ENCODE measurements around the gene LRP6. TPM values are rescaled to one million over a fixed set of nuclear protein-coding genes. Genes with fewer than 3 reads are reported as not detected.

The LRP6 gene
- polyA plus RNA-seq, 1 donor from 2014 or later, result 33.5 TPM

DNA sequence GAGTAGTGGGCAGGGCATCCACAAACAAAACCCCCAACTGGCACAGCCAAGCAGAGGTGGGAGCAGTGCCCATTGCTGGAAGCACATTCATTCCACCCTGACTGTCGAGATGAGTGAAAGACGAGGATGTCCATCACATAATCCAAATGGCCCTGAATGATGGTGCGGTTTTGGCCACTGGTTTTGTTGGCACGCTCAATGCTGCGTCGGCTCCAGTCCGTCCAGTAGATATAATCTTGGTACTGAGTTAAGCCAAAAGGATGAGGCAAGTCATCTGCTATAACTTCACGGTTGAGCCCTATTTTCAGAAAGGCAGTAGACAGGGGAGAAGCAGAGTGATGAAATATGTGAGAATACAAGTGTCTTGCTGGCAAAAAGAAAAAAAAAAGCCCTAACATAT is 108.0 kb downstream of the LRP6 start:
- Histone ChIP-seq H3K36me3 (ENCODE audit: insufficient read depth, low read length) (peaks cover 9% of the 10 kb centered on the region), H3K9me3 (ENCODE audit: low read length) (no peaks in the 10 kb centered on the region), H3K27ac (ENCODE audit: low read length) (no peak overlapping the region), H3K9me2 (ENCODE audit: insufficient read depth, low read length) (no peaks in the 10 kb centered on the region), H3K9ac (ENCODE audit: low read length) (no peak overlapping the region), H3F3A (ENCODE audit: insufficient read depth, low read length, poor library complexity, severe bottlenecking) (no peaks in the 10 kb centered on the region), H3K27me3 (ENCODE audit: insufficient read depth, low read depth, low read length) (no peaks in the 10 kb centered on the region), H3K4me2 (ENCODE audit: low read length) (no peak overlapping the region), H3K79me2 (replicated peaks; ENCODE audit: insufficient read depth, low read length) (no peaks in the 10 kb centered on the region), H3K4me3 (ENCODE audit: low read length) (no peak overlapping the region), H4K20me1 (ENCODE audit: insufficient read depth) (no peaks in the 10 kb centered on the region), H2AFZ (ENCODE audit: low read depth, low read length) (no peak overlapping the region)
- no peak for TF ChIP-seq EP300 (conservative IDR thresholded peaks at IDR 0.05; ENCODE audit: poor library complexity, severe bottlenecking)
- TF ChIP-seq MXI1 (conservative IDR thresholded peaks at IDR 0.05; ENCODE audit: poor library complexity, severe bottlenecking), result no peak
- TF ChIP-seq EZH2 (IDR thresholded peaks at IDR 0.05; ENCODE audit: borderline replicate concordance, insufficient read depth, low read length, poor library complexity, severe bottlenecking), result no peak
- TF ChIP-seq RAD21 (conservative IDR thresholded peaks at IDR 0.05), result no peak
- no peak for TF ChIP-seq TAF1 (IDR thresholded peaks at IDR 0.05; ENCODE audit: low read depth)
- TF ChIP-seq, protein P1, sequence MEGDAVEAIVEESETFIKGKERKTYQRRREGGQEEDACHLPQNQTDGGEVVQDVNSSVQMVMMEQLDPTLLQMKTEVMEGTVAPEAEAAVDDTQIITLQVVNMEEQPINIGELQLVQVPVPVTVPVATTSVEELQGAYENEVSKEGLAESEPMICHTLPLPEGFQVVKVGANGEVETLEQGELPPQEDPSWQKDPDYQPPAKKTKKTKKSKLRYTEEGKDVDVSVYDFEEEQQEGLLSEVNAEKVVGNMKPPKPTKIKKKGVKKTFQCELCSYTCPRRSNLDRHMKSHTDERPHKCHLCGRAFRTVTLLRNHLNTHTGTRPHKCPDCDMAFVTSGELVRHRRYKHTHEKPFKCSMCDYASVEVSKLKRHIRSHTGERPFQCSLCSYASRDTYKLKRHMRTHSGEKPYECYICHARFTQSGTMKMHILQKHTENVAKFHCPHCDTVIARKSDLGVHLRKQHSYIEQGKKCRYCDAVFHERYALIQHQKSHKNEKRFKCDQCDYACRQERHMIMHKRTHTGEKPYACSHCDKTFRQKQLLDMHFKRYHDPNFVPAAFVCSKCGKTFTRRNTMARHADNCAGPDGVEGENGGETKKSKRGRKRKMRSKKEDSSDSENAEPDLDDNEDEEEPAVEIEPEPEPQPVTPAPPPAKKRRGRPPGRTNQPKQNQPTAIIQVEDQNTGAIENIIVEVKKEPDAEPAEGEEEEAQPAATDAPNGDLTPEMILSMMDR (IDR thresholded peaks at IDR 0.05; ENCODE audit: poor library complexity, severe bottlenecking), result no peak
- TF ChIP-seq, protein P2, sequence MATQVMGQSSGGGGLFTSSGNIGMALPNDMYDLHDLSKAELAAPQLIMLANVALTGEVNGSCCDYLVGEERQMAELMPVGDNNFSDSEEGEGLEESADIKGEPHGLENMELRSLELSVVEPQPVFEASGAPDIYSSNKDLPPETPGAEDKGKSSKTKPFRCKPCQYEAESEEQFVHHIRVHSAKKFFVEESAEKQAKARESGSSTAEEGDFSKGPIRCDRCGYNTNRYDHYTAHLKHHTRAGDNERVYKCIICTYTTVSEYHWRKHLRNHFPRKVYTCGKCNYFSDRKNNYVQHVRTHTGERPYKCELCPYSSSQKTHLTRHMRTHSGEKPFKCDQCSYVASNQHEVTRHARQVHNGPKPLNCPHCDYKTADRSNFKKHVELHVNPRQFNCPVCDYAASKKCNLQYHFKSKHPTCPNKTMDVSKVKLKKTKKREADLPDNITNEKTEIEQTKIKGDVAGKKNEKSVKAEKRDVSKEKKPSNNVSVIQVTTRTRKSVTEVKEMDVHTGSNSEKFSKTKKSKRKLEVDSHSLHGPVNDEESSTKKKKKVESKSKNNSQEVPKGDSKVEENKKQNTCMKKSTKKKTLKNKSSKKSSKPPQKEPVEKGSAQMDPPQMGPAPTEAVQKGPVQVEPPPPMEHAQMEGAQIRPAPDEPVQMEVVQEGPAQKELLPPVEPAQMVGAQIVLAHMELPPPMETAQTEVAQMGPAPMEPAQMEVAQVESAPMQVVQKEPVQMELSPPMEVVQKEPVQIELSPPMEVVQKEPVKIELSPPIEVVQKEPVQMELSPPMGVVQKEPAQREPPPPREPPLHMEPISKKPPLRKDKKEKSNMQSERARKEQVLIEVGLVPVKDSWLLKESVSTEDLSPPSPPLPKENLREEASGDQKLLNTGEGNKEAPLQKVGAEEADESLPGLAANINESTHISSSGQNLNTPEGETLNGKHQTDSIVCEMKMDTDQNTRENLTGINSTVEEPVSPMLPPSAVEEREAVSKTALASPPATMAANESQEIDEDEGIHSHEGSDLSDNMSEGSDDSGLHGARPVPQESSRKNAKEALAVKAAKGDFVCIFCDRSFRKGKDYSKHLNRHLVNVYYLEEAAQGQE (IDR thresholded peaks at IDR 0.05; ENCODE audit: borderline replicate concordance), result no peak
- TF ChIP-seq POLR2AphosphoS5 (IDR thresholded peaks at IDR 0.05), result no peak
- no peak for TF ChIP-seq SMC3 (conservative IDR thresholded peaks at IDR 0.05; ENCODE audit: poor library complexity)

DNA sequence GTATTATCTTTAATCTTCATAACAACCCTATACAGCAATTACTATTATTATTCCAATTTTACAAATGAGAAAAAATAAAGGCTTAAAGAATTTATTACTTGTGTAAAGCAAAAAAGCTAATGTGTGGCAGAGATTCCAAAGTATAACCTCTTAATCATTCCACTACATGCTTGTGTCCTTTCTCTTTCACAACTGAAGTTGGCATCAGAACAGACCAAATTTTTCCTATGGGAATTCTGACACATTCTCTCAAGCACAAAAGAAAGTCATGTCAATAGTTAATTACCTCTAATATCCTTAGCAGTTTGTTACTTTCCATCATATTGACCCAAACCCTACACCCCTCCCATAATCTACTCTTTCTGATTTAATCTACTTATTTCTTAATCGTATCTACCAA is 109.4 kb downstream of the LRP6 start:
- H2AFZ ChIP-seq (ENCODE audit: low read depth, low read length), result no peak overlapping the region
- H3K27me3 ChIP-seq (ENCODE audit: insufficient read depth, low read depth, low read length), result no peaks in the 10 kb centered on the region
- no peak overlapping the region for H3K4me2 ChIP-seq (ENCODE audit: low read length)
- TF ChIP-seq SMC3 (conservative IDR thresholded peaks at IDR 0.05; ENCODE audit: poor library complexity), result no peak
- TF ChIP-seq RAD21 (conservative IDR thresholded peaks at IDR 0.05), result no peak
- TF ChIP-seq, protein P1 (IDR thresholded peaks at IDR 0.05; ENCODE audit: poor library complexity, severe bottlenecking), result no peak
- no peak for TF ChIP-seq POLR2AphosphoS5 (IDR thresholded peaks at IDR 0.05)
- no peak for TF ChIP-seq EZH2 (IDR thresholded peaks at IDR 0.05; ENCODE audit: borderline replicate concordance, insufficient read depth, low read length, poor library complexity, severe bottlenecking)
- TF ChIP-seq MXI1 (conservative IDR thresholded peaks at IDR 0.05; ENCODE audit: poor library complexity, severe bottlenecking), result no peak
- no peak for TF ChIP-seq TAF1 (IDR thresholded peaks at IDR 0.05; ENCODE audit: low read depth)
- TF ChIP-seq EP300 (conservative IDR thresholded peaks at IDR 0.05; ENCODE audit: poor library complexity, severe bottlenecking), result no peak
- TF ChIP-seq, protein P2 (IDR thresholded peaks at IDR 0.05; ENCODE audit: borderline replicate concordance), result no peak
- H3K9me3 ChIP-seq (ENCODE audit: low read length), result no peaks in the 10 kb centered on the region
- H3K27ac ChIP-seq (ENCODE audit: low read length), result no peak overlapping the region
- no peak overlapping the region for H3K4me3 ChIP-seq (ENCODE audit: low read length)
- no peaks in the 10 kb centered on the region for H4K20me1 ChIP-seq (ENCODE audit: insufficient read depth)
- H3F3A ChIP-seq (ENCODE audit: insufficient read depth, low read length, poor library complexity, severe bottlenecking), result no peaks in the 10 kb centered on the region
- peaks cover 9% of the 10 kb centered on the region for H3K36me3 ChIP-seq (ENCODE audit: insufficient read depth, low read length)
- no peak overlapping the region for H3K9ac ChIP-seq (ENCODE audit: low read length)
- peaks cover 5% of the 10 kb centered on the region for H3K79me2 ChIP-seq (replicated peaks; ENCODE audit: insufficient read depth, low read length)
- H3K9me2 ChIP-seq (ENCODE audit: insufficient read depth, low read length), result no peaks in the 10 kb centered on the region
